Measurements from ENCODE around the gene BIRC6. TPM values are rescaled to one million over a fixed set of nuclear protein-coding genes. Genes with fewer than 3 reads are reported as not detected.
"Not testable (repeated sequence)": the region's sequence is repeated elsewhere in the genome, so short reads cannot be mapped to it uniquely, and the experiment has no call there.

Gene BIRC6
- total RNA-seq, result 98.0 and 98.6 TPM in 2 replicates
- long read RNA-seq, partial matches to known transcripts, result 41 of 57 reads
- long read RNA-seq, other reads (novel, unspliced or antisense), result 16 of 57 reads

- peak; percentile 97 for DNase-seq (ENCODE audit: low spot score, unreplicated experiment)
- H3K27me3 Mint-ChIP-seq, result no peaks in the 10 kb centered on the region
- H3K36me3 Mint-ChIP-seq (ENCODE audit: insufficient read depth), result peaks cover 4% of the 10 kb centered on the region
- peak within 1 kb of the TSS; percentile 87 for H3K4me3 Mint-ChIP-seq (ENCODE audit: low read depth)
- TF ChIP-seq CTCF (IDR thresholded peaks at IDR 0.05; ENCODE audit: unreplicated experiment), result no peak
- H3K9me3 Mint-ChIP-seq (ENCODE audit: low read depth), result no peaks in the 10 kb centered on the region
- peak within 1 kb of the TSS; percentile 97 for H3K27ac Mint-ChIP-seq
- peaks cover 21% of the 10 kb centered on the region for H3K4me1 Mint-ChIP-seq (ENCODE audit: low read depth)
These were observed at the start of gene BIRC6 for GRCh38 chr2:32356681-32357317. Gene BIRC6, plus strand, starts transcription at chr2:32357023. Its CDS starts 139 bp downstream, at chr2:32357162.

- Mint-ChIP-seq H3K4me3 (ENCODE audit: low read depth) (no peak overlapping the region), H3K36me3 (ENCODE audit: insufficient read depth) (peaks cover 3% of the 10 kb centered on the region), H3K27me3 (no peaks in the 10 kb centered on the region), H3K9me3 (ENCODE audit: low read depth) (no peaks in the 10 kb centered on the region), H3K27ac (no peak overlapping the region), H3K4me1 (ENCODE audit: low read depth) (no peaks in the 10 kb centered on the region)
- no peak for DNase-seq (ENCODE audit: low spot score, unreplicated experiment)
- no peak for TF ChIP-seq CTCF (IDR thresholded peaks at IDR 0.05; ENCODE audit: unreplicated experiment)
These were observed 46.2 kb upstream of the BIRC6 start for GRCh38 chr2:32310577-32310976.

GRCh38 chr2:32314886-32315285, 41.9 kb upstream of the BIRC6 start:
- Mint-ChIP-seq H3K4me3 (ENCODE audit: low read depth) (no peak overlapping the region), H3K27me3 (no peaks in the 10 kb centered on the region), H3K9me3 (ENCODE audit: low read depth) (no peaks in the 10 kb centered on the region), H3K4me1 (ENCODE audit: low read depth) (no peaks in the 10 kb centered on the region), H3K36me3 (ENCODE audit: insufficient read depth) (no peaks in the 10 kb centered on the region), H3K27ac (no peak overlapping the region)
- no peak for DNase-seq (ENCODE audit: low spot score, unreplicated experiment)
- no peak for TF ChIP-seq CTCF (IDR thresholded peaks at IDR 0.05; ENCODE audit: unreplicated experiment)

GRCh38 chr2:32328679-32329078, 28.1 kb upstream of the BIRC6 start:
- not testable (repeated sequence) for H3K36me3 Mint-ChIP-seq (ENCODE audit: insufficient read depth); H3K9me3 Mint-ChIP-seq (ENCODE audit: low read depth); H3K27ac Mint-ChIP-seq; DNase-seq (ENCODE audit: low spot score, unreplicated experiment); H3K27me3 Mint-ChIP-seq; H3K4me3 Mint-ChIP-seq (ENCODE audit: low read depth)
- H3K4me1 Mint-ChIP-seq (ENCODE audit: low read depth), result peaks cover 11% of the 10 kb centered on the region

GRCh38 chr2:32329180-32329980, 27.4 kb upstream of the BIRC6 start:
- H3K36me3 Mint-ChIP-seq (ENCODE audit: insufficient read depth); H3K9me3 Mint-ChIP-seq (ENCODE audit: low read depth); DNase-seq (ENCODE audit: low spot score, unreplicated experiment); H3K27ac Mint-ChIP-seq; H3K27me3 Mint-ChIP-seq; H3K4me3 Mint-ChIP-seq (ENCODE audit: low read depth): not testable (repeated sequence)
- peaks cover 11% of the 10 kb centered on the region for H3K4me1 Mint-ChIP-seq (ENCODE audit: low read depth)

GRCh38 chr2:32330136-32330535, 26.7 kb upstream of the BIRC6 start:
- no peak for TF ChIP-seq CTCF (IDR thresholded peaks at IDR 0.05; ENCODE audit: unreplicated experiment)
- H3K4me1 Mint-ChIP-seq (ENCODE audit: low read depth), result peaks cover 11% of the 10 kb centered on the region
- no peak for DNase-seq (ENCODE audit: low spot score, unreplicated experiment)
- no peaks in the 10 kb centered on the region for H3K36me3 Mint-ChIP-seq (ENCODE audit: insufficient read depth)
- no peaks in the 10 kb centered on the region for H3K27me3 Mint-ChIP-seq
- H3K27ac Mint-ChIP-seq, result no peak overlapping the region
- no peak overlapping the region for H3K4me3 Mint-ChIP-seq (ENCODE audit: low read depth)
- no peaks in the 10 kb centered on the region for H3K9me3 Mint-ChIP-seq (ENCODE audit: low read depth)
